ENCODE results near the gene COL11A1. TPM values are rescaled to one million over a fixed set of nuclear protein-coding genes. Genes with fewer than 3 reads are reported as not detected.

The COL11A1 gene
- total RNA-seq, 4 donors from 2014 or later: 0.16 TPM; not detected in 3

- WGBS, 2 donors (ENCODE audit: low coverage in 1 of 2): 79 to 86% methylated on average over 5 of the region's 5 CpGs
- H3K9me3 ChIP-seq: no peaks in the 10 kb centered on the region
- H3K36me3 ChIP-seq: no peaks in the 10 kb centered on the region
- in situ Hi-C loops (cut with MboI; ENCODE audit: low pct_ligation_motif_present in 1 of 4, low pct_unique_long_range_greater_than_20kb in 1 of 4, low sequenced_read_pairs in 3 of 4) (no loop called here), intact Hi-C loops (cut with DNase I; ENCODE audit: low total_unique reads) (no loop called here)
- DNase-seq: no peak
- peaks cover 0 to 5% (median 2%) of the 10 kb centered on the region in 4 donors for H3K4me1 ChIP-seq
- no peak overlapping the region for H3K4me3 ChIP-seq
- H3K27me3 ChIP-seq: no peaks in the 10 kb centered on the region
- H3K27ac ChIP-seq: no peak overlapping the region
- TF ChIP-seq CTCF (IDR thresholded peaks at IDR 0.05): no peak
- TF ChIP-seq POLR2AphosphoS5 (IDR thresholded peaks at IDR 0.05): no peak
- no peak for TF ChIP-seq EP300 (IDR thresholded peaks at IDR 0.05; ENCODE audit: low read depth)
- TF ChIP-seq POLR2A (IDR thresholded peaks at IDR 0.05): no peak
These were observed 212.0 kb downstream of the COL11A1 start for GRCh38 chr1:102896286-102896685.

- Histone ChIP-seq H3K4me3 (no peak overlapping the region), H3K9me3 (no peaks in the 10 kb centered on the region), H3K4me1 (peaks cover 0 to 2% (median 0%) of the 10 kb centered on the region in 4 donors), H3K36me3 (no peaks in the 10 kb centered on the region), H3K27me3 (no peaks in the 10 kb centered on the region), H3K27ac (no peak overlapping the region)
- in situ Hi-C loops (cut with MboI; ENCODE audit: low pct_ligation_motif_present in 1 of 4, low pct_unique_long_range_greater_than_20kb in 1 of 4, low sequenced_read_pairs in 3 of 4): no loop called here
- WGBS, 2 donors (ENCODE audit: low coverage in 1 of 2): 83 to 84% methylated on average over 4 of the region's 4 CpGs
- no peak for TF ChIP-seq POLR2A (IDR thresholded peaks at IDR 0.05)
- intact Hi-C loops (cut with DNase I; ENCODE audit: low total_unique reads): no loop called here
- no peak for DNase-seq
These were observed 216.3 kb downstream of the COL11A1 start for GRCh38 chr1:102891868-102892625.

GRCh38 chr1:102886638-102887037 is 221.7 kb downstream of the COL11A1 start:
- Histone ChIP-seq H3K27ac (no peak overlapping the region), H3K36me3 (no peaks in the 10 kb centered on the region), H3K9me3 (no peaks in the 10 kb centered on the region), H3K27me3 (no peaks in the 10 kb centered on the region), H3K4me1 (no peaks in the 10 kb centered on the region), H3K4me3 (no peak overlapping the region)
- TF ChIP-seq CTCF (IDR thresholded peaks at IDR 0.05) (no peak), EP300 (IDR thresholded peaks at IDR 0.05; ENCODE audit: low read depth) (no peak), POLR2A (IDR thresholded peaks at IDR 0.05) (no peak), POLR2AphosphoS5 (IDR thresholded peaks at IDR 0.05) (no peak)
- WGBS, 2 donors (ENCODE audit: low coverage in 1 of 2): 73 to 77% methylated on average over 3 to 4 of the region's 4 CpGs
- in situ Hi-C loops (cut with MboI; ENCODE audit: low pct_ligation_motif_present in 1 of 4, low pct_unique_long_range_greater_than_20kb in 1 of 4, low sequenced_read_pairs in 3 of 4) (no loop called here), intact Hi-C loops (cut with DNase I; ENCODE audit: low total_unique reads) (no loop called here)
- DNase-seq: no peak

GRCh38 chr1:102884238-102884637 is 224.1 kb downstream of the COL11A1 start:
- in situ Hi-C loops (cut with MboI; ENCODE audit: low pct_ligation_motif_present in 1 of 4, low pct_unique_long_range_greater_than_20kb in 1 of 4, low sequenced_read_pairs in 3 of 4): no loop called here
- intact Hi-C loops (cut with DNase I; ENCODE audit: low total_unique reads): no loop called here
- DNase-seq: no peak
- TF ChIP-seq POLR2A (IDR thresholded peaks at IDR 0.05) (no peak), POLR2AphosphoS5 (IDR thresholded peaks at IDR 0.05) (no peak), EP300 (IDR thresholded peaks at IDR 0.05; ENCODE audit: low read depth) (no peak), CTCF (IDR thresholded peaks at IDR 0.05) (no peak)
- whole genome bisulfite sequencing, 2 donors (ENCODE audit: low coverage in 1 of 2): 61 to 65% methylated on average over 2 to 4 of the region's 4 CpGs
- Histone ChIP-seq H3K27me3 (no peaks in the 10 kb centered on the region), H3K27ac (no peak overlapping the region), H3K4me3 (no peak overlapping the region), H3K36me3 (no peaks in the 10 kb centered on the region), H3K4me1 (no peaks in the 10 kb centered on the region), H3K9me3 (no peaks in the 10 kb centered on the region)

All from transverse colon (tissue), 4 donors.